Endothelial cell of umbilical vein (primary cell): ENCODE data around the gene MAPK8. TPM values are rescaled to one million over a fixed set of nuclear protein-coding genes. Genes with fewer than 3 reads are reported as not detected.

Experiments
- BruUV-seq: library from RNA; stranded (reverse); fragments of 400-500 nt; replicated peaks from 2 replicates; lab custom pipeline; 2021; lab: Mats Ljungman, UMichigan
- CTCF ChIA-PET: fragments of 300-600, 350-600 bp; sonication (Branson Sonifier 250); formaldehyde crosslinking; loops from one replicate; lab custom pipeline; 2021; ENCODE audit warnings: antibody characterized with exemption, inconsistent platforms; lab: Charles Lee
- POLR2A ChIA-PET: fragments of 300-600, 350-600 bp; sonication (Branson Sonifier 250); formaldehyde crosslinking; loops from one replicate; lab custom pipeline; 2021; ENCODE audit warnings: antibody characterized with exemption, inconsistent platforms; lab: Charles Lee
- DNase-seq: peaks from one replicate; pipeline ENCODE4 v3.0.0-alpha.2; 2011; ENCODE audit warnings: low read depth, low spot score
- FAIRE-seq: peaks from 2 replicates; lab custom pipeline; 2011; peaks lifted over from hg19 to GRCh38; lab: Jason Lieb, UNC
- H2AFZ ChIP-seq: 2 replicates; pipeline ENCODE4 v1.6.0; 2012; ENCODE audit warnings: low read depth, low read length, control low read depth, inconsistent platforms
- H3K27ac ChIP-seq: 2 replicates; pipeline ENCODE4 v1.5.1; 2011; ENCODE audit warnings: low read depth, mild to moderate bottlenecking, control low read depth, low read length, moderate library complexity; ENCODE audit not compliant: insufficient read depth
- H3K27me3 ChIP-seq, 2 experiments: 2 replicates each; pipeline versions ENCODE4 v1.6.0 to v1.6.1; 2011; ENCODE audit warnings: low read length in 2 of 2, mixed read lengths in 1 of 2; ENCODE audit not compliant: control insufficient read depth in 2 of 2, insufficient read depth in 2 of 2
- H3K36me3 ChIP-seq, 2 experiments: 2 replicates in 1 of 2; 3 replicates in 1 of 2; pipeline ENCODE4 v1.5.1; 2011; ENCODE audit warnings: low read length in 2 of 2, mild to moderate bottlenecking in 1 of 2, moderate library complexity in 1 of 2; ENCODE audit not compliant: control insufficient read depth in 2 of 2, insufficient read depth in 2 of 2; ENCODE audit errors: extremely low read depth in 1 of 2
- H3K4me1 ChIP-seq: 3 replicates; pipeline ENCODE4 v1.5.1; 2011; ENCODE audit warnings: mild to moderate bottlenecking, low read length; ENCODE audit not compliant: control insufficient read depth, insufficient read depth; ENCODE audit errors: extremely low read depth
- H3K4me2 ChIP-seq: 2 replicates; pipeline ENCODE4 v1.6.1; 2011; ENCODE audit warnings: low read length, control low read depth, mixed read lengths; ENCODE audit not compliant: insufficient read depth
- H3K4me3 ChIP-seq, 3 experiments: fragments of 200-600 bp in 1 of 3; sonication (generic), shearing (Covaris generic) in 1 of 3; replicated peaks in 1 of 3; 2 replicates each; pipeline ENCODE4 v1.5.1; 2011 to 2016; ENCODE audit warnings: control low read depth in 3 of 3, low read length in 3 of 3, mild to moderate bottlenecking in 2 of 3, inconsistent platforms in 1 of 3, low read depth in 1 of 3, moderate library complexity in 1 of 3; ENCODE audit not compliant: insufficient read depth in 1 of 3
- H3K79me2 ChIP-seq: 2 replicates; pipeline ENCODE4 v1.6.0; 2012; ENCODE audit warnings: low read length, inconsistent platforms; ENCODE audit not compliant: control insufficient read depth, insufficient read depth
- H3K9ac ChIP-seq: replicated peaks from 2 replicates; pipeline ENCODE3; 2011; ENCODE audit warnings: low read length, control low read depth; ENCODE audit not compliant: insufficient read depth; ENCODE audit errors: extremely low read depth
- H3K9me1 ChIP-seq: replicated peaks from 3 replicates; pipeline ENCODE4 v1.6.0; 2011; ENCODE audit warnings: mild to moderate bottlenecking, low read length; ENCODE audit not compliant: control insufficient read depth, insufficient read depth; ENCODE audit errors: extremely low read depth
- H3K9me3 ChIP-seq: replicated peaks from 2 replicates; pipeline ENCODE4 v1.5.1; 2012; ENCODE audit warnings: low read length, inconsistent platforms; ENCODE audit not compliant: control insufficient read depth, insufficient read depth
- H4K20me1 ChIP-seq: replicated peaks from 2 replicates; pipeline ENCODE3; 2011; ENCODE audit warnings: mild to moderate bottlenecking, low read length; ENCODE audit not compliant: control insufficient read depth, insufficient read depth; ENCODE audit errors: extremely low read depth
- EZH2 ChIP-seq: IDR thresholded peaks from 2 replicates; pipeline ENCODE4 v1.6.1; 2012; ENCODE audit warnings: borderline replicate concordance, low read depth, mild to moderate bottlenecking, moderate library complexity, low read length, inconsistent platforms; ENCODE audit not compliant: severe bottlenecking
- FOS ChIP-seq: IDR thresholded peaks from 2 replicates; pipeline ENCODE4 v1.6.1; 2011; ENCODE audit warnings: mild to moderate bottlenecking, low read length, moderate library complexity, borderline replicate concordance; ENCODE audit not compliant: insufficient read depth
- GATA2 ChIP-seq: IDR thresholded peaks from 2 replicates; pipeline ENCODE4 v1.7.0; 2011; ENCODE audit warnings: low read depth, mild to moderate bottlenecking, moderate library complexity, mixed read lengths, low read length; ENCODE audit not compliant: insufficient read length, insufficient read depth
- JUN ChIP-seq: IDR thresholded peaks from 2 replicates; pipeline ENCODE4 v1.6.1; 2011; ENCODE audit warnings: borderline replicate concordance, low read depth; ENCODE audit not compliant: insufficient read length, insufficient read depth
- MAX ChIP-seq: IDR thresholded peaks from 2 replicates; pipeline ENCODE4 v1.6.1; 2011; ENCODE audit not compliant: insufficient read depth, insufficient read length
- MYC ChIP-seq: IDR thresholded peaks from one replicate; pipeline ENCODE4 v1.6.1; 2011; ENCODE audit warnings: mild to moderate bottlenecking, low read depth, low read length
- POLR2A ChIP-seq: IDR thresholded peaks from 2 replicates; pipeline ENCODE4 v1.6.1; 2012; ENCODE audit warnings: low read depth, mild to moderate bottlenecking, control low read depth, low read length
- POLR2AphosphoS5 ChIP-seq: IDR thresholded peaks from 2 replicates; pipeline ENCODE4 v1.6.1; 2012; ENCODE audit warnings: low read depth, mild to moderate bottlenecking, control low read depth, low read length, moderate library complexity; ENCODE audit not compliant: insufficient read depth
- dilution Hi-C: fragments of 300-500 bp; cut with MboI; formaldehyde crosslinking; loops from one replicate; pipeline ENCODE4 v1.15.0; 2019; ENCODE audit warnings: low sequenced_read_pairs; ENCODE audit not compliant: extremely low pct_ligation_motif_present
- intact Hi-C: fragments of 100-400 bp; cut with micrococcal nuclease; formaldehyde crosslinking; loops from one replicate; pipeline ENCODE4 v1.10.0; 2022
- polyA plus RNA-seq, 4 experiments: library from polyadenylated mRNA; depleted of rRNA in 3 of 4; stranded (reverse) in 3 of 4; unstranded in 1 of 4; fragments of >200 nt; gene quantifications; 2 replicates each; pipeline versions ENCODE4 v1.2.1 to v1.2.3, GENCODE V29; 2011 to 2012; ENCODE audit warnings: missing spikeins in 1 of 4
- total RNA-seq: library from RNA; stranded (reverse); gene quantifications from 2 replicates; pipeline ENCODE4 v1.2.3, GENCODE V29; 2021
- TF ChIP-seq, protein P1 (sequence below), 2 donors: IDR thresholded peaks; 1 replicate in 1 of 2; 2 replicates in 1 of 2; pipeline ENCODE4 v1.5.1; 2011; ENCODE audit warnings: low read length in 2 of 2, mild to moderate bottlenecking in 2 of 2, moderate library complexity in 2 of 2, control low read depth in 1 of 2, inconsistent platforms in 1 of 2, low read depth in 1 of 2; ENCODE audit not compliant: insufficient read depth in 1 of 2; ENCODE audit errors: extremely low read depth in 1 of 2

Gene MAPK8
- total and polyA plus RNA-seq, 2 donors (not counting 3 experiments of a cell fraction or from before 2014, with no cell fraction given), result 25.3 to 56.2 TPM

DNA sequence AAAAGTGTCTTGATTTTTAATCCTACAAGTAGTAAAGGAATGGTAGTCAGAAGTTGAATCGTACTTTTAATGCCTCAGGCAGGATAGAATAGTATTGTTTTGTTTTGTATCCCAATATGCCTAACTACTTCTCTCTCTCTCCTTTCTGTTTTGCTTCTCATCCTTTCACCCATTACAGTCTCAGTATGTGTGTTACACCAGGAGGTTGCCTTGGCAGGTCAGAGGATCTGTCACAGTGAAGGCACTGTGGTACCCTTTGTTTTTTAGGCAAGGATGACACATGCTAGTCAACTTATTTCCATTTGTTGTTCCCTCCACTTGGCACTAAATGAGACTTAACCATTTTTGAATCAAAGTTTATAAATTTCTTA is 94.4 kb downstream of the MAPK8 start:
- Histone ChIP-seq H3K4me2 (no peak overlapping the region), H3K79me2 (peaks cover 12% of the 10 kb centered on the region)

More for the DNA sequence above, 94.4 kb downstream of the MAPK8 start:
- Histone ChIP-seq H3K4me1 (peaks cover 22% of the 10 kb centered on the region), H3K36me3 (no peaks in the 10 kb centered on the region), H4K20me1 (no peaks in the 10 kb centered on the region), H3K4me3 (no peak overlapping the region), H3K9me3 (no peaks in the 10 kb centered on the region), H2AFZ (no peak overlapping the region), H3K9ac (no peak overlapping the region), H3K27ac (no peak overlapping the region), H3K27me3 (no peaks in the 10 kb centered on the region), H3K9me1 (no peaks in the 10 kb centered on the region)
- FAIRE-seq (no peak), DNase-seq (no peak)
- TF ChIP-seq POLR2A (no peak), POLR2AphosphoS5 (no peak), GATA2 (no peak), MAX (no peak), FOS (no peak), JUN (no peak), EZH2 (no peak), MYC (no peak)
- TF ChIP-seq, protein P1, sequence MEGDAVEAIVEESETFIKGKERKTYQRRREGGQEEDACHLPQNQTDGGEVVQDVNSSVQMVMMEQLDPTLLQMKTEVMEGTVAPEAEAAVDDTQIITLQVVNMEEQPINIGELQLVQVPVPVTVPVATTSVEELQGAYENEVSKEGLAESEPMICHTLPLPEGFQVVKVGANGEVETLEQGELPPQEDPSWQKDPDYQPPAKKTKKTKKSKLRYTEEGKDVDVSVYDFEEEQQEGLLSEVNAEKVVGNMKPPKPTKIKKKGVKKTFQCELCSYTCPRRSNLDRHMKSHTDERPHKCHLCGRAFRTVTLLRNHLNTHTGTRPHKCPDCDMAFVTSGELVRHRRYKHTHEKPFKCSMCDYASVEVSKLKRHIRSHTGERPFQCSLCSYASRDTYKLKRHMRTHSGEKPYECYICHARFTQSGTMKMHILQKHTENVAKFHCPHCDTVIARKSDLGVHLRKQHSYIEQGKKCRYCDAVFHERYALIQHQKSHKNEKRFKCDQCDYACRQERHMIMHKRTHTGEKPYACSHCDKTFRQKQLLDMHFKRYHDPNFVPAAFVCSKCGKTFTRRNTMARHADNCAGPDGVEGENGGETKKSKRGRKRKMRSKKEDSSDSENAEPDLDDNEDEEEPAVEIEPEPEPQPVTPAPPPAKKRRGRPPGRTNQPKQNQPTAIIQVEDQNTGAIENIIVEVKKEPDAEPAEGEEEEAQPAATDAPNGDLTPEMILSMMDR (IDR thresholded peaks at IDR 0.05; ENCODE audit: extremely low read depth in 1 of 2, insufficient read depth in 1 of 2, low read depth in 1 of 2, low read length in 2 of 2), result no peak
- ChIA-PET CTCF (interaction anchor here (1.8 kb wide), 1 partner anchor 18 kb away, joined by 8 read pairs; no protein-coding TSS in a partner anchor), POLR2A (no interaction called here)
- intact Hi-C loops (loop anchor here (2.0 kb wide), 1 partner anchor 36 kb away; no protein-coding TSS in a partner anchor), dilution Hi-C loops (no loop called here)
- BruUV-seq, result no TSS peak
